KMS-11 (cell line): ENCODE data around the gene SLC7A14.

Source experiments
- H2AFZ ChIP-seq: fragments of 200-600 bp; sonication (generic); 2 replicates; pipeline ENCODE4 v1.6.1; 2016; ENCODE audit warnings: antibody characterized with exemption, mixed run types, low read depth
- H3K27ac ChIP-seq: fragments of 200-600 bp; sonication (generic); 2 replicates; pipeline ENCODE4 v1.6.1; 2016; ENCODE audit warnings: mild to moderate bottlenecking, mixed run types
- H3K27me3 ChIP-seq: fragments of 200-600 bp; sonication (generic); 2 replicates; pipeline ENCODE4 v1.6.1; 2017; ENCODE audit warnings: mild to moderate bottlenecking, low read depth, mixed run types, moderate library complexity; ENCODE audit not compliant: insufficient read depth
- H3K36me3 ChIP-seq: fragments of 200-600 bp; sonication (generic); 2 replicates; pipeline ENCODE4 v1.6.1; 2017; ENCODE audit warnings: mild to moderate bottlenecking, mixed run types; ENCODE audit not compliant: insufficient read depth
- H3K4me1 ChIP-seq: fragments of 200-600 bp; sonication (generic); 2 replicates; pipeline ENCODE4 v1.6.1; 2016; ENCODE audit warnings: mild to moderate bottlenecking, low read depth, mixed run types; ENCODE audit not compliant: poor library complexity, severe bottlenecking
- H3K4me2 ChIP-seq: fragments of 200-600 bp; sonication (generic); 2 replicates; pipeline ENCODE4 v1.7.0; 2016; ENCODE audit warnings: mild to moderate bottlenecking, mixed run types
- H3K4me3 ChIP-seq: fragments of 200-600 bp; sonication (generic); IDR thresholded peaks from 2 replicates; pipeline ENCODE4 v1.6.1; 2017; ENCODE audit warnings: low read depth, low read length, mixed read lengths; ENCODE audit not compliant: insufficient read depth
- H3K79me2 ChIP-seq: fragments of 200-600 bp; sonication (generic); 2 replicates; pipeline ENCODE4 v1.6.1; 2016; ENCODE audit warnings: low read depth, mixed run types; ENCODE audit not compliant: insufficient read depth
- H3K9ac ChIP-seq: fragments of 200-600 bp; sonication (generic); 2 replicates; pipeline ENCODE4 v1.6.1; 2016; ENCODE audit warnings: mild to moderate bottlenecking, mixed run types
- H4K20me1 ChIP-seq: fragments of 200-600 bp; sonication (generic); 2 replicates; pipeline ENCODE4 v1.6.1; 2016; ENCODE audit warnings: mild to moderate bottlenecking, mixed run types; ENCODE audit not compliant: insufficient read depth
- TF ChIP-seq, protein P1 (sequence below): fragments of 200-600 bp; sonication (generic); conservative IDR thresholded peaks from 2 replicates; pipeline ENCODE4 v1.6.1; 2017; ENCODE audit warnings: low read depth, mild to moderate bottlenecking, antibody characterized with exemption, low read length, moderate library complexity, mixed read lengths

The SLC7A14 gene

DNA sequence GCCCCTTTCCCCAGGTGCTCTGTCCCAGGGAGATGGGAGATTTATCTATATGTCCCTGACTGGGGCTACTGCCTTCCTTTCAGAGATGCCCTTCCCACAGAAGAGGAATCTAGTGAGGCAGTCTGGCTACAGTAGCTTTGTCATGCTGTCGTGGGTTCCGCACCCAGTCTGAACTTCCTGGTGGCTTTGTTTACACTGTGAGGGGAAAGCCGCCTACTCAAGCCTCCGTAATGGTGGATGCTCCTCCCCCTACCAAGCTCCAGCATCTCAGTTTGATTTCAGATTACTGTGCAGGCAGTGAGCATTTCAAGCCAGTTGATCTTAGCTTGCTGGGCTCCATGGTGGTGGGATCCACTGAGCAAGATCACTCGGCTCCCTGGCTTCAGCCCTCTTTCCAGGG is 35.4 kb upstream of the SLC7A14 start:
- Histone ChIP-seq H2AFZ (no peak overlapping the region), H3K4me3 (no peak overlapping the region), H3K27ac (no peak overlapping the region), H3K79me2 (no peaks in the 10 kb centered on the region), H3K4me1 (no peaks in the 10 kb centered on the region), H4K20me1 (no peaks in the 10 kb centered on the region), H3K27me3 (no peaks in the 10 kb centered on the region), H3K4me2 (no peak overlapping the region), H3K9ac (no peak overlapping the region), H3K36me3 (no peaks in the 10 kb centered on the region)
- TF ChIP-seq, protein P1, sequence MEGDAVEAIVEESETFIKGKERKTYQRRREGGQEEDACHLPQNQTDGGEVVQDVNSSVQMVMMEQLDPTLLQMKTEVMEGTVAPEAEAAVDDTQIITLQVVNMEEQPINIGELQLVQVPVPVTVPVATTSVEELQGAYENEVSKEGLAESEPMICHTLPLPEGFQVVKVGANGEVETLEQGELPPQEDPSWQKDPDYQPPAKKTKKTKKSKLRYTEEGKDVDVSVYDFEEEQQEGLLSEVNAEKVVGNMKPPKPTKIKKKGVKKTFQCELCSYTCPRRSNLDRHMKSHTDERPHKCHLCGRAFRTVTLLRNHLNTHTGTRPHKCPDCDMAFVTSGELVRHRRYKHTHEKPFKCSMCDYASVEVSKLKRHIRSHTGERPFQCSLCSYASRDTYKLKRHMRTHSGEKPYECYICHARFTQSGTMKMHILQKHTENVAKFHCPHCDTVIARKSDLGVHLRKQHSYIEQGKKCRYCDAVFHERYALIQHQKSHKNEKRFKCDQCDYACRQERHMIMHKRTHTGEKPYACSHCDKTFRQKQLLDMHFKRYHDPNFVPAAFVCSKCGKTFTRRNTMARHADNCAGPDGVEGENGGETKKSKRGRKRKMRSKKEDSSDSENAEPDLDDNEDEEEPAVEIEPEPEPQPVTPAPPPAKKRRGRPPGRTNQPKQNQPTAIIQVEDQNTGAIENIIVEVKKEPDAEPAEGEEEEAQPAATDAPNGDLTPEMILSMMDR: no peak

DNA sequence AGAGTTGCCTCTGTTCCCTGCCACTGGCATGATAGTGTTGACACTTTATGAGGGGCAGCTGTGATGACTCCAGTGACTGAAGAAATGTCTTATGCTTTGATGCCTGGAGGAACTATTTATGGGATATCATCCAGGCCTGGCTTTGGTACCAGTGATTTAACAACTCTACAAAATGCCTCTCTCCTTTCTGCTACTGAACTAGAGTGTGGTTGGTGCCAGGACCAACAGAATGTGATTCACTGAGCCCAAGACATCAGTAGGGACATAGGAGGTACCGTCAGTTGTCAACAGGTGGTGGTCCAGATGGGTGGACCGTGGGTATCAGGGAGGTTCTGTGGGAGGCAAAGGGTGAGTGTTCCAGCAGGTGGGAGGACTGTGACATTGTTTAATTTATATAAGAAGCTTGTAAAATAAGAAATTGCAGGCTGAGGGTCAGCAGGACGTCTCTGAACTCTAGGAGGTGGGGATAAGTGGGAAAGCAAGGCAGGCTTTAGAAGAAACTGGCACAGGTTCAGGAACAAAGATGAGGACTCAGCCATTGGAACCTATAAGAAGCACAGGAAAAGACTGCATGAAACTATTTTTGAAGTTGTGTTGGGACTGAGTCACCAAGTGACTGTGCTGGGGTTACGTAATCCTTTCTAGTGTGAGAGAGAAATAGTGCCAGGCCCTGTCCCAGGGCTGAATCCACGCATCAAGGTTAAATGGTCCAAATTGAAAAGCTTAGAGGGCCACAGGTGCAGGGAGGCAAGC is 28.5 kb upstream of the SLC7A14 start:
- TF ChIP-seq, protein P1: no peak
- no peaks in the 10 kb centered on the region for H3K4me1 ChIP-seq
- no peak overlapping the region for H3K9ac ChIP-seq
- no peak overlapping the region for H3K4me2 ChIP-seq
- H3K79me2 ChIP-seq: no peaks in the 10 kb centered on the region
- H3K27ac ChIP-seq: no peak overlapping the region
- H3K27me3 ChIP-seq: no peaks in the 10 kb centered on the region
- H2AFZ ChIP-seq: no peak overlapping the region
- H4K20me1 ChIP-seq: no peaks in the 10 kb centered on the region
- no peak overlapping the region for H3K4me3 ChIP-seq
- H3K36me3 ChIP-seq: no peaks in the 10 kb centered on the region

DNA sequence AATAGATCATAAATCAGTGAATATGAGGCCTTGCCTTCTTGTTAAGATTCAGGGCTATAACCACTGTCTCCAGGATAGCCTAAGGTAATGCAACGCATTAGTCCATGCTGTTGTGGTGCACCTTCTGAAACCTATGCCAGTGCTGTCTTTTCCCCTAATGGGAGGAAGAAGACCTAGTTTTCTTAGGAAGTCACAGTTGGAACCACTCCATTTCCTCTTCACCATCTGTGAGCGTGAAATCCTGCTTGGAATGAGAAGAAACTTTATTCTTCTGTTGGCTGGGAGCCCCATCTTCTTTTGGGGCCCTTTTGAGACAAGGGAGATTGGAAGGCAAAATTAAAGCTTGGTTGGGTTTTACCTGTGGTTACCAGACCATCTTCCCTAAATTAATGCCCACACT is 25.9 kb upstream of the SLC7A14 start:
- H3K4me2 ChIP-seq: no peak overlapping the region

DNA sequence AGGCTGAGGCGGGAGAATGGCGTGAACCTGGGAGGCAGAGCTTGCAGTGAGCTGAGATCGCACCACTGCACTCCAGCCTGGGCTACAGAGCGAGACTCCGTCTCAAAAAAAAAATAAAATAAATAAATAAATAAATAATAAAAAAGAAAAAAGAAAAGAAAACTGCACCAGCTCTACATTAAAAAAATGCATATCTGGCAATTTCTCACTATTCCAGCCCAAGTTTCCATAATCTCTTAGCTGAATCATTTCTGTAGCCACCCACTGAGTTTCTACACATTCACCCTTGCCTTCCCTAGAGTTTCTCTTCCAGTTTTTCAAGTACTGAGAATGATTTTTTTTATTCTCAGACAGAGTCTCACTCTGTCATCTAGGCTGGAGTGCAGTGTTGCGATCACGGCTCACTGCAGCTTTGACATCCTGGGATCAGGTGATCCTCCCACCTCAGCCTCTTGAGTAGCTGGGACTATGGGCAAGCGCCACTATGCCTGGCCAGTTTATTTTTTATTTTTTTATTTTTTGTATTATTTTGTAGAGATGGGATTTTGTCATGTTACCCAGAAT is 24.5 kb upstream of the SLC7A14 start:
- Histone ChIP-seq H3K27ac (no peak overlapping the region), H2AFZ (no peak overlapping the region), H3K36me3 (no peaks in the 10 kb centered on the region), H3K27me3 (no peaks in the 10 kb centered on the region), H3K79me2 (no peaks in the 10 kb centered on the region), H4K20me1 (no peaks in the 10 kb centered on the region), H3K4me3 (no peak overlapping the region), H3K9ac (no peak overlapping the region), H3K4me2 (no peak overlapping the region), H3K4me1 (no peaks in the 10 kb centered on the region)
- TF ChIP-seq, protein P1: no peak

More for the DNA sequence above, 25.9 kb upstream of the SLC7A14 start:
- Histone ChIP-seq H2AFZ (no peak overlapping the region), H3K9ac (no peak overlapping the region), H3K4me3 (no peak overlapping the region), H4K20me1 (no peaks in the 10 kb centered on the region), H3K27ac (no peak overlapping the region), H3K4me1 (no peaks in the 10 kb centered on the region), H3K79me2 (no peaks in the 10 kb centered on the region), H3K36me3 (no peaks in the 10 kb centered on the region), H3K27me3 (no peaks in the 10 kb centered on the region)
- TF ChIP-seq, protein P1: no peak
